HL-60 (cell line): ENCODE results near the gene STX12.
"Not testable (repeated sequence)": the region's sequence is repeated elsewhere in the genome, so short reads cannot be mapped to it uniquely, and the experiment has no call there.

Experiments used
- DNase-seq, 2 experiments: peaks; one replicate each; pipeline ENCODE4 v3.0.0-alpha.2; 2010 to 2020; ENCODE audit warnings: low read depth in 1 of 2, low spot score in 1 of 2
- H3K27ac ChIP-seq: fragments of 250-450 bp; sonication (Bioruptor Pico); replicated peaks from 2 replicates; pipeline ENCODE4 v1.5.1; 2020; ENCODE audit warnings: mild to moderate bottlenecking, moderate library complexity
- H3K27me3 ChIP-seq: fragments of 250-450 bp; sonication (Bioruptor Pico); 2 replicates; pipeline ENCODE4 v1.5.1; 2021; ENCODE audit warnings: mild to moderate bottlenecking, moderate library complexity; ENCODE audit not compliant: insufficient read depth, poor library complexity, severe bottlenecking
- H3K4me3 ChIP-seq: replicated peaks from 2 replicates; pipeline ENCODE4 v1.5.1; 2011; ENCODE audit warnings: mild to moderate bottlenecking, control low read depth, low read length; ENCODE audit not compliant: insufficient read depth
- GABPA ChIP-seq: IDR thresholded peaks from 2 replicates; pipeline ENCODE4 v1.6.1; 2012; ENCODE audit warnings: low read depth
- POLR2AphosphoS5 ChIP-seq: IDR thresholded peaks from 2 replicates; pipeline ENCODE4 v1.6.1; 2012; ENCODE audit warnings: low read depth
- SPI1 ChIP-seq: IDR thresholded peaks from 2 replicates; pipeline ENCODE4 v1.6.1; 2012; ENCODE audit warnings: low read depth, mild to moderate bottlenecking, borderline replicate concordance
- TF ChIP-seq, protein P1 (sequence below): IDR thresholded peaks from one replicate; pipeline ENCODE4 v1.5.1; 2011; ENCODE audit warnings: low read length, control low read depth, inconsistent platforms; ENCODE audit not compliant: insufficient read depth
- TF ChIP-seq, protein P2 (sequence below): IDR thresholded peaks from 2 replicates; pipeline ENCODE4 v1.6.1; 2012; ENCODE audit warnings: low read depth; ENCODE audit not compliant: insufficient replicate concordance

The STX12 gene

DNA sequence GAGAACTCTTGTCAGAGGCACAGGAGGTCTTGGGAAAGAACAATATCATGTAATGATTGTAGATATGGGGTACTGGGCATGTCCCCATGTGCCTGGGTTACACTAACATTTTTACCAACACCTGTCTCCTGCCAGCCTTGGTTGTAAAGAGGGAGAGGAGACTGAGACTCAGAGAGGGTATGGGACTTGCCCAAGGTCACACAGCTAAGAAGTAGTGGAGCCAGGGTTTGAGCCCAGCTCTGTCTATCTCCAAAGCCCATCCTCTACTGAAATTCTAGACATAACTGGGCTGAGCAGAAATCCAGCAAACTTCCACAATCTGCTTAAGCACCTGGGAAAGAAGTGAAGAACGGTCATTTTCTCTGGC is 96.7 kb downstream of the STX12 start:
- Histone ChIP-seq H3K4me3 (peak overlapping the region; percentile 29; the same call in 1 of the 2 replicates), H3K27me3 (no peaks in the 10 kb centered on the region), H3K27ac (peak overlapping the region; percentile 51)
- DNase-seq = no peak
- no peak for TF ChIP-seq POLR2AphosphoS5
- TF ChIP-seq, protein P1, sequence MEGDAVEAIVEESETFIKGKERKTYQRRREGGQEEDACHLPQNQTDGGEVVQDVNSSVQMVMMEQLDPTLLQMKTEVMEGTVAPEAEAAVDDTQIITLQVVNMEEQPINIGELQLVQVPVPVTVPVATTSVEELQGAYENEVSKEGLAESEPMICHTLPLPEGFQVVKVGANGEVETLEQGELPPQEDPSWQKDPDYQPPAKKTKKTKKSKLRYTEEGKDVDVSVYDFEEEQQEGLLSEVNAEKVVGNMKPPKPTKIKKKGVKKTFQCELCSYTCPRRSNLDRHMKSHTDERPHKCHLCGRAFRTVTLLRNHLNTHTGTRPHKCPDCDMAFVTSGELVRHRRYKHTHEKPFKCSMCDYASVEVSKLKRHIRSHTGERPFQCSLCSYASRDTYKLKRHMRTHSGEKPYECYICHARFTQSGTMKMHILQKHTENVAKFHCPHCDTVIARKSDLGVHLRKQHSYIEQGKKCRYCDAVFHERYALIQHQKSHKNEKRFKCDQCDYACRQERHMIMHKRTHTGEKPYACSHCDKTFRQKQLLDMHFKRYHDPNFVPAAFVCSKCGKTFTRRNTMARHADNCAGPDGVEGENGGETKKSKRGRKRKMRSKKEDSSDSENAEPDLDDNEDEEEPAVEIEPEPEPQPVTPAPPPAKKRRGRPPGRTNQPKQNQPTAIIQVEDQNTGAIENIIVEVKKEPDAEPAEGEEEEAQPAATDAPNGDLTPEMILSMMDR = no peak
- no peak for TF ChIP-seq GABPA
- TF ChIP-seq, protein P2, sequence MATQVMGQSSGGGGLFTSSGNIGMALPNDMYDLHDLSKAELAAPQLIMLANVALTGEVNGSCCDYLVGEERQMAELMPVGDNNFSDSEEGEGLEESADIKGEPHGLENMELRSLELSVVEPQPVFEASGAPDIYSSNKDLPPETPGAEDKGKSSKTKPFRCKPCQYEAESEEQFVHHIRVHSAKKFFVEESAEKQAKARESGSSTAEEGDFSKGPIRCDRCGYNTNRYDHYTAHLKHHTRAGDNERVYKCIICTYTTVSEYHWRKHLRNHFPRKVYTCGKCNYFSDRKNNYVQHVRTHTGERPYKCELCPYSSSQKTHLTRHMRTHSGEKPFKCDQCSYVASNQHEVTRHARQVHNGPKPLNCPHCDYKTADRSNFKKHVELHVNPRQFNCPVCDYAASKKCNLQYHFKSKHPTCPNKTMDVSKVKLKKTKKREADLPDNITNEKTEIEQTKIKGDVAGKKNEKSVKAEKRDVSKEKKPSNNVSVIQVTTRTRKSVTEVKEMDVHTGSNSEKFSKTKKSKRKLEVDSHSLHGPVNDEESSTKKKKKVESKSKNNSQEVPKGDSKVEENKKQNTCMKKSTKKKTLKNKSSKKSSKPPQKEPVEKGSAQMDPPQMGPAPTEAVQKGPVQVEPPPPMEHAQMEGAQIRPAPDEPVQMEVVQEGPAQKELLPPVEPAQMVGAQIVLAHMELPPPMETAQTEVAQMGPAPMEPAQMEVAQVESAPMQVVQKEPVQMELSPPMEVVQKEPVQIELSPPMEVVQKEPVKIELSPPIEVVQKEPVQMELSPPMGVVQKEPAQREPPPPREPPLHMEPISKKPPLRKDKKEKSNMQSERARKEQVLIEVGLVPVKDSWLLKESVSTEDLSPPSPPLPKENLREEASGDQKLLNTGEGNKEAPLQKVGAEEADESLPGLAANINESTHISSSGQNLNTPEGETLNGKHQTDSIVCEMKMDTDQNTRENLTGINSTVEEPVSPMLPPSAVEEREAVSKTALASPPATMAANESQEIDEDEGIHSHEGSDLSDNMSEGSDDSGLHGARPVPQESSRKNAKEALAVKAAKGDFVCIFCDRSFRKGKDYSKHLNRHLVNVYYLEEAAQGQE = no peak
- no peak for TF ChIP-seq SPI1

DNA sequence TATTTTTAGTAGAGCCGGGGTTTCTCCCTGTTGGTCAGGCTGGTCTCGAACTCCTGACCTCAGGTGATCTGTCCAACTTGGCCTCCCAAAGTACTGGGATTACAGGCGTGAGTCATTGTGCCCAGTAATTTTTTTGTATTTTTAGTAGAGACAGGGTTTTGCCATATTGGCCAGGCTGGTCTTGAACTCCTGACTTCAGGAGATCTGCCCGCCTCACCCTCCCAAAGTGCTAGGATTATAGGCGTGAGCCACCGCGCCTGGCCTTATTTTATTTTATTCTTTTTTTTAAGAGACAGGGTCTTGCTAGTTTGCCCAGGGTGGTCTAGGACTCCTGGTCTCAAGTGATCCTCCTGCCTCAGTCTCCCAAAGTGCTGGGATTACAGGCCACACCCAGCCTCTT is 98.1 kb downstream of the STX12 start:
- not testable (repeated sequence) for H3K27ac ChIP-seq, DNase-seq, H3K27me3 ChIP-seq, H3K4me3 ChIP-seq

DNA sequence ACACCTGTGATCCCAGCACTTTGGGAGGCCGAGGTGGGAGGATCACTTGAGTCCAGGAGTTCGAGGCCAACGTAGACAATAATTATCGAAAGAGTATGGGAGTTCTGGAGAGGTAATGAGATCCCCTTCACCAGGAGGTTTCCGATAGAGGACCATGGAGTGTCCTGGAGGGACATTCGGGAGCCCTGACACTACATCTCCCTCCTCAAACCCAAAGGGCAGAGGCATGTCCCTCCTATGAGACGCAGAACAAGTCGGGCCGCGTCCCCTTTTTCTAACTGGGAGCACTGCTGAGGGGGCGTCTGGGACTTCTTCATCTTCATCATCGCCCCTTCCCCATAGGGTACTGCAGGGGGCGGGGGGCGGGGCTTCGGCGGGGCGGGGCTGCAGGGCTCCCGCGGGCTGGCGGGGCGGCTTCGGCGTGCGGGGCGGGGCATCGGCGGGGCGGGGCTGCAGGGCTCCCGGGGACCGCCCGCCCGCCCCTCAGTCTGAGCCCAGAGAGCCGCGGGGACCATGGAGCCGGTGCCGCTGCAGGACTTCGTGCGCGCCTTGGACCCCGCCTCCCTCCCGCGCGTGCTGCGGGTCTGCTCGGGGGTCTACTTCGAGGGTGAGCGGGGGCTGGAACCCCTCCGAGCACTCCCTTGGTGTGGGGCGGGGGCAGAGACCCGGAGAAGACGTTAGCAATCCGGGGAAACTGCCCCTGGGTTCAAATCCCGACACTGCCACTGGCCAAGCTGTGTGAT is 99.2 kb downstream of the STX12 start, which contains the start of gene THEMIS2:
Gene THEMIS2 (plus strand): TSS at position 486 of the 743 bp plus-strand sequence. CDS start 28 bp downstream, at position 514.
- TF ChIP-seq, protein P2 = no peak
- TF ChIP-seq, protein P1 = no peak
- TF ChIP-seq GABPA = no peak
- no peak for TF ChIP-seq SPI1
- no peak for TF ChIP-seq POLR2AphosphoS5
- H3K4me3 ChIP-seq = peak within 1 kb of the TSS; percentile 95
- H3K27ac ChIP-seq = peak within 1 kb of the TSS; percentile 82
- peak; percentile 62 to 63 for DNase-seq
- no peaks in the 10 kb centered on the region for H3K27me3 ChIP-seq

DNA sequence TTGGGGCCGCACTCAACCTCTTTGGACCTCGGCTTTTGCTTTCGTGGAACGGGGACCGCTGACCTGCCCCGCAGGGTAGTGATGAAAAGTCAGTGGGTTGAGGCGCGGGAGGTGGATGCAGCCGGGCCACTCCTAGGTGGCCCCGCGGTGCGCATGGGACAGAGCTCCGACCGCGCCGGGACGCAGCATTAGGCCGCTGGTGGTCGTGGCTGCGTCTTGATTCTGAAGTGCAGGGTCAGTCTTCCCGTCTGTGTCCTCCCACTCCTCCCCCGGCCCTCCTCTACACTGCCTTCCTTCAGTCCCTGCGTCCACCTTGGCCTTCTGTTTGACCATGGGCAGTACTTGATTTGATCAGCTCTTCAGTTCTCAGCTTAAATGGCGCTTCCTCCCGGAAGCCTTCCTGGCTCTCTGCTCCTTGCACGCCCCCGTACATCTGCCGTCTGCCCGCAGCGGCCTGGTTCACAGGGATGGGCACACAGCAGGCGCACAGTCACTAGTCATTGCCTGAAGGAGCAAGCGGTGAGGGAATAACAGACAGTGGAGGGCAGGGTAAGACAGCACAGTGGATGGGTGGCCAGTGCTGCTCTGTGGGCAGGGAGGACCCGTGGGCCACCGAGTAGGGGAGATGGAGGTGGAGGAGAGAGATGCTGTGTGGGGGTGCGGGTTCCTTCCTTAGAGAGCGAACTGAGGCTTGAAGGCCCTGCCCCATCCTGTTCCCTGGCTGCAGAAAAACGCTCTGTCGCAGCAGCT is 100.0 kb downstream of the STX12 start:
- TF ChIP-seq POLR2AphosphoS5 (no peak), SPI1 (no peak; the same call in 1 of the 2 replicates), GABPA (no peak)
- TF ChIP-seq, protein P1 = no peak
- TF ChIP-seq, protein P2 = no peak
- Histone ChIP-seq H3K27ac (peak overlapping the region; percentile 82), H3K27me3 (no peaks in the 10 kb centered on the region), H3K4me3 (peak overlapping the region; percentile 95)
- peak in 1 of 2 experiments; percentile 46 for DNase-seq
